DMS79 treated with DMSO at 0.1 percent for 48 hours (cell line): ENCODE measurements around the gene SOX6.
"Not testable (repeated sequence)": the region's sequence is repeated elsewhere in the genome, so short reads cannot be mapped to it uniquely, and the experiment has no call there.

Experiments
- DNase-seq: peaks from one replicate; lab custom pipeline; 2025; lab: John Stamatoyannopoulos, UW

Gene SOX6

GRCh38 chr11:16040151-16040550, 316.2 kb downstream of the SOX6 start:
- DNase-seq, result no peak

DNA sequence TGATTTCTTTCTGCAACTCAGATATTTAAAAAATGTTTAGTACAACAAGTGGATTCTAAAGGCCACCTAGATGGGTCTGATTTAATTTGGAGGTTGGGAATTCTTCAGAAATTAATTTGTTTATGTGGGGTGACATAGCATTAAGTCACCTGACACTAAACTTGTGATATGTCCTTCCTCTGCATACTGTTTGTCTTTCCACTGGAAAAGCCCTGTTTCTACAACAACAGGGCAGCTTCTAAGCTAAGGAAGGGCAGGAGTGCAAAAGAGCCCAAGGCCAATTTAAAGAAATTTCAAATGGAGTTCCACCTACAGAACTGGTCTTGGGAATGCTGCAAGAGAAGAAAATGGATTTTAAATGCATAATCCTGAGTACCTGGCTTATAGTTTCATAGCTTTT, 319.2 kb downstream of the SOX6 start:
- DNase-seq, result no peak

GRCh38 chr11:16036218-16036617, 320.1 kb downstream of the SOX6 start:
- DNase-seq, result no peak

DNA sequence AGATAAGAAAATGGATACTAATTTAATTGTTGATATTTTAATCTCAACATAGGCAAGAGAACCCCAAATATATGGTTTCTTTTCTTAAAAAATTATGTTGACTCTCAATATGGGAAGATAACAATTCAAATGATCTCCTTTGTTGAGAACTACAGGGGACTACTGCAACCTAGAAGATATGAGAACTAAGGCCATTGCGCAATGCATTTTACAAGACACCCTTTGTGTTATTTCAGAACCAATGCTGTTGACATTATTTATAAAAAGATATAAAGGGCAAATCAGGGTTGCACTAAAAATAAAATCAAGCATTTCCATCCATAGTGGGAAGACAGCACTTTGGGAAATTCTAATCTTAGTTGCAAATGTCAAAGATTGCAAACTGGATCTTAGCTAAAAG, 322.3 kb downstream of the SOX6 start:
- no peak for DNase-seq

DNA sequence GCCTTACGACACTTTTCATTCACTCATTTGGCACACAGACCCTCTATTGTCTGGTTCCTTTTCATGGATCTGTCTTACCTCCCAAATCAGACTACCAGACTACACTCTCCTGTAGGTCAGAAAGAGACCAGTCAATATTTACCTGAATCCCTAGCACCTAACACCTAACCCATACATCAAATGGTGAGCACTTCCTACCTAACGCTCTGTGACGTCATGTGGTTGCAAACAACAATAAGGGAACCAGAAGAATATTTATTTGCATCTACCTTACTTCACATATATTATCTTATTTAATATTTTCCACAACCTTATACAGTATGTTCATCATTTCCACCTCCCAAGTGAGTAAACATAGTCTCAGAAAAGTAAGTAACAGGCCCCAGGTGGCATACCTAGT, 323.4 kb downstream of the SOX6 start:
- no peak for DNase-seq

- no peak for DNase-seq
Observed at GRCh38 chr11:16031210-16031609, 325.1 kb downstream of the SOX6 start.

GRCh38 chr11:16030664-16031063, 325.7 kb downstream of the SOX6 start:
- no peak for DNase-seq

DNA sequence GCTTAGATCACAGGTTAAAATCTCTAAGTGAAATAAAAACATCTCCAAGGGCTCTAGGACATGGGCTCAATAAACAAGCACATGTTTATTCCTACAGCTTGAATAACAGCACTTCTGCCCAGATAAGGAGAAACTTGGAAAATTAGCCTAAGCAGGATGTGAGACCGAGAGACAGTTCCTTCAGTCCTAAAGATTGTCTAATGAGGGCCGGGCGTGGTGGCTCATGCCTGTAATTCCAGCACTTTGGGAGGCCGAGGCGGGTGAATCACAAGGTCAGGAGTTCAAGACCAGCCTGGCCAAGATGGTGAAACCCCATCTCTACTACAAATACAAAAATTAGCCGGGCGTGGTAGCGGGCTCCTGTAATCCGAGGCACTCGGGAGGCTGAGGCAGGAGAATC, 327.2 kb downstream of the SOX6 start:
- DNase-seq, result not testable (repeated sequence)

DNA sequence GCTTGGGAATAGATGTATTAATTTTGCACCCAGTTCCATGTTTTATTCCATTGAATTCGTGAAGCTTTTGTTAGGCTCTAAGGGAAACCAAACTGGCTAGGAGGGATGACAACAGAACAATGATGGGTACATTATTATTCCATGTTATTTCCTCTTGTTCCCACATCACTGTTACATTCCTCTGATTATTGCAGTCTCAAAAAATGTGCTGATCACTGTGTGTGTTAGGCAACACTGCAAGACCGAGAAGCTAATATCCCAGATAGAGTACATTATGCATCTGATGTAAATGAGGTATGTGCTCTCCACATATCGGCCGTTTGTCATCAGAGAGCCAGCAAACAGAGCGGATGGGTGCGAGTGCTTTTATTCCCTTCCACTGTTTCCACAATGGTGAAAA, 327.9 kb downstream of the SOX6 start:
- no peak for DNase-seq

DNA sequence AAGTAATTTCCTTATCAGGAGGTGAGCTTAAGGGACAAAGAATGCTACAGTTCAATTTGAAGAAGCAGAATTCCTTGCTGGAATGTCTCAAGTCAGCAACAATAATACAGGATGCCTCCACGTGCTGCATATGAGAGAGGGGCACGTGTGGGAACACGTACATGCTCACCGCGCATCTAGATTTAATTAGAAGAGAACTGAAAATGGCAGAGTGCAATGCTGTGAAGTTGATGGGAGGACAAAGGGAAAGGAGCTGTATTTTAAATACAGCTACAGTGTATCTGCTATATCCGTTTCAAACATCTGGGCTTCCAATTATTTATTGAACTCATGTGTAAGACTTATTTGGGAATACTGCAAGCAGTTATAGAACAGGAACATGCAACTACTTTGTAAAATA, 328.7 kb downstream of the SOX6 start:
- DNase-seq, result no peak

DNA sequence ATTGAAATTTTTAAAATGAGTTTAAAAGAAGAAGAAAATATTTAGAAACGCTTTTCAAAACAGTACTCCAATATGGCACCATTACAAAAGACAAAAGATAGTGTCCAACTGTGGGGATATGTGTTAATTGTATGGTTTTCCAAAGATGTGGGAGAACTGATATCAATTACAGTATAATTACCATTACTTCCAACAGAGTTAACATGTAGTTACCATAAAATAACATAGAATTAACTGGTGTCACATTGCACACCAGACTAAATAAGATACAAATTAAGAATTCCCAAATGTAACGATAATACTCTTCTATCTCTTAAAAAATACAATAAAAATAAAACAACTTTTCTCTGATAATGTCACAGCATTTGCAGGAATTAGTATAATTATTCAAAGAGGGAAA, 329.5 kb downstream of the SOX6 start:
- DNase-seq, result no peak

DNA sequence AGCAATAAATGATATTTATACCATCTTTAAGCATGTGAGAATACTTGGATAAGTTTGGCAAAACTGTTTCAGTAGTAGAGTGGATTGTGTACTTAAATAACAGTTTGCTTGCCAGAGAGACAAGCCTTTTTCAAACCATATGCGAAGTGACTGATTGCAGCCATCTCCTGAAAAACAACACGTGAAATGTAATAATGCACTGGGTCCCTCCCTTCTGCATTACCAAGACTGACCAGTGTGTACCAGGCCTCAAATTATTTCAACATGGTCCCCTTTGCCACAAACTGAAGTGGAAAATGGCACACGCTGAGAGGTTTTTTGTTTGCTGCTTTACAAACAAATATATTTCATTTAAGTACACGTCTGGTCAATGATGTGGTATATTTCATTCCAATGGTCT, 337.4 kb downstream of the SOX6 start:
- DNase-seq, result no peak

- no peak for DNase-seq
Observed at GRCh38 chr11:16016468-16016829, 339.9 kb downstream of the SOX6 start.

GRCh38 chr11:16015741-16016467, 340.4 kb downstream of the SOX6 start:
- DNase-seq, result no peak

GRCh38 chr11:16013649-16014275, 342.6 kb downstream of the SOX6 start:
- no peak for DNase-seq

DNA sequence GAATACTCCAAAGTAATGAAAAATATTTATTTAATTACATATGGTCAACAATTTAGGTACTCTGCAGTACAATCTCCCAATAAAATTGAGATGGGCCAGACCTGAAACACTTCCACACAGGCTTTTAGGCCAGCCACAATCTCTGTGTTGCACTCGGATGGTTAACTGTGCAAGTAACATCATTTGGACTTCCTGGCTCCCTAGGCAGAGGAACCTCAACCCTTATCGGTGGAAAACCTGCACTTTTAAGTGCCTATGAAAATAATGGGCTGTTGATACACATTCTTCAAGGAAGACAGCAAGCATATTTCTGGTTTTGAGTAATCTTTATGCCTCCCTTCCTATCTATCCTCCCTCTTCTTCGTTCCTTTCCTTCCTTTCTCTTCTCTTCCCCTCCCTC, 343.1 kb downstream of the SOX6 start:
- no peak for DNase-seq

- DNase-seq, result no peak
Observed at GRCh38 chr11:16012125-16012751, 344.1 kb downstream of the SOX6 start.

DNA sequence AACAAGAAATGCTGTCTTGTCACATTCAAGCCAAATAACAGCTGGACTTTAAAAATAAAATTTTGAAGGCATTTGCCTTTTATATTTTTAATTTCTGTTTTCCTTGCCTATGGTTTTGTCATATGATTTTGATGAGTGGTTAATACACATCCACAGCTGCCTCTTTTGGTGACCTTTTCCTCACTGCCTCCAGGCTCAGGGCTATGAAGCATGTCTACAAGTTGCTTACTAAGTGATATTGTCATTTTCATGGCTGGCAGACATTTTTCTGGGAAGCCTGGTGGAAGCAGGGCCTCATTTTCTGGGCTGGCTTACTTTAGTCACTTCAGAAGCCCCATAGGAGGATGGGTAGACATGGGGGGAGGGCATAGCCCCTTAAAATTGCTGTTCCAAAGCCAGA, 344.9 kb downstream of the SOX6 start:
- DNase-seq, result no peak

DNA sequence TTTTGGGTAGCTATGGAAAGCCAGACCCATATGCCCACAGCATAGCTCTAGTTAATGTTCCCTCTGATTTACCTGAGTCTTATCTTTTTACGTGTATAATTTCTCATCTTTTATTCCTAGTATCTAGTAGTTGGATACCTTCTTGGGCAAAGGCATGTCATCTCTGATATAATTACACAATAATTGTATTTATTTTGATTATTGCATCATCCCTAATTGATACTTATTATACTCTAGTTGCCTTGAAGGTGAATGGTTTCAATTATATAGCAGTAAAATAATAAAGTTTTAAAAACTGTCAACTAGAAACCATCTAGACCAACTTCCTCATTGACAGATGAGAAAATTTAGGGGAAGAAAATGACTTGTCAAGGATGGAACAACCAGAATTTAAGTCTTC, 347.3 kb downstream of the SOX6 start:
- no peak for DNase-seq

- no peak for DNase-seq
Observed at GRCh38 chr11:16007514-16007913, 348.8 kb downstream of the SOX6 start.

DNA sequence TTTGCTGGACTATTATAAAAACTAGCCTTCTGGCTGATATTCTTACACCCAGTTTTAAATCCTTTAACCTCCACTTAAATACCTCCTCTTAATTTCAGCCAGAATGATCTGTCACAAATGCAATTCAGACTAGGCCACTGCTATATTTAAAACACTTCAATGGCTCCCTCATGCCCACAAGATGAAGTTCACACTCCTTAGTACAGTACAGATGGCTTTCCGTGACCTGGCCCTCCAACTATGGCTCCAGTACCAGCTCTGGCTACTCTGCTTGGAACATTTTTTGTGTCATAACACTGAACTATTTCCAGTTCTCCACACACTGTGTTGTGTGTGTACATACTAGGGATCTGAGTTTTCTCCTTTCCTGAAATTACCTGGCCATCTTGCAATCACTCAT, 353.4 kb downstream of the SOX6 start:
- no peak for DNase-seq

DNA sequence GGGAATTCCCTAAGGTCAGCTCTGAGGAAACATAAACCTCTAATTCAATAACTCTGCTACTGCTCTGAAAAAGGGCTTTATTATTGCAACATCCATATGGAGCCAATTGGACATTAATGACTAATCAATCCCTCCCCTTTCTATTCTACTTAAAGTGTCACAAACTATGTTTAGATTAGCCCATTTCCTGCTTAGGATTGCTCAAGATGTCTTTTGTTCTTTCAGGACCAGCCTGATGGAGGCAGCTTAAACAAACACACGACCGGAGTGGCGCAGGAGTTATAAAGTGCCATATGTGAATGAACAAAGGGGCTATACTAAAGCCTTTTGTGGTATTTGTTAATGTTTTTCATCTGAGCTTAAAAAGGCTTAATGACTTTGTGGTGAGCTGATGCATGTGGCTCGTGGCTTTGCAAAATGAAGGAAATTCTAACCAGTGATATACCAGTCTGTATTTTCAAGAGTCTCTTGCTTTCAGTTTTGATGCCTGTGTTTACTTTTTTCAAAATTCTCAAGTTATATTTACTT, 354.4 kb downstream of the SOX6 start:
- peak; percentile 92 for DNase-seq

- no peak for DNase-seq
Observed at GRCh38 chr11:16001044-16001568, 355.2 kb downstream of the SOX6 start.
